Stimulated activated CD4-positive, alpha-beta T cell treated with anti-CD3 and anti-CD28 coated beads, Interleukin-15, amount 100 ng/mL, for 48 hours (primary cell): ENCODE measurements around the gene WDR87.

Experiments
- DNase-seq, 2 donors: peaks; one replicate each; pipeline ENCODE4 v3.0.0-alpha.2; 2020; ENCODE audit warnings: low read depth in 2 of 2

WDR87 gene

DNA sequence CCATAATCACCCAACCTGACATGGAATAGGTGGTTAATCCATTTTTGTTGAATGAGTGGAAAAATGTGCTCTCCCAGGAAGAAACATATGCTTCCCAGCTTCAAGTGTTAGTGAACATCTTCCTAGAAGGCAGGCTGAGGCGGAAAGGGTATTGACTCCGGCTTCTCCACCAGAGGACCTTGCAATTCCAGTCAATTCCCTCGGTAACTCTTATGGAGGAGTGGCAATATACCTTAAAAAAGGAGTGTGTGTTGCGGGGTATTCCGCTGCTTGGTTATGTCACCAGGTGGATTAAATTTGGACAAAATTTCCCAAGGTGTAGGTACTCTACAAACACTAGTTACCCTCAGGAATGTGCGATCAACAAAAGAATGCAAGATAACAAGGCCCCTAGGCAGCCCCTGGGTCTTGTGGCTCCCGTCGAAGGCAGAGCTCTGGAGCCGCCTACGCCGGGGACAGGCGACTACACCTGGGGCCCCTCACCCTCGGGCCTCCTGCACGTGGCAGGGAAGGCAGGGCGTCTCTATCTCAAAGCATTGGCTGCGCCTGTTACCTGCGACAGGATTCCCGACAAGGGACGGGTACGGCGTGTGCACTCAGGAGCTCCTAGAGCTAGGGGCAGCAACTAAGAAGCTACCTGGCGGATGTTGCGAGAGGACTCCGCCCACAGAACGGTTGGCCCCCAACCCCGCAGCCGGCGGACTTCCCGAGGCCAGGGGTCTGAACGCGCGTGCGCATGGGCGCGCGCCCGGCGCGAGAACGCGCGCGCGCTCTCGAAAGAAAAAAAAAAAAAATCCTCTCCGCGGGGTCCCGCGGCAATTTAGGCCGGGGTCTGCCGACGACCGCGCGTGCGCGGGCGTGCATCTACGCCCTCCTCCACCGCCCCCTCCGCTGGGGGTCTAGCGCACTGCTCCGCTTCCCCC lies at the start of gene WDR87:
Gene WDR87, minus strand, starts transcription at position 649 of the 923 bp plus-strand sequence. CDS start 8,355 bp downstream, outside the sequence.
- peak; percentile 4 to 19 for DNase-seq

DNA sequence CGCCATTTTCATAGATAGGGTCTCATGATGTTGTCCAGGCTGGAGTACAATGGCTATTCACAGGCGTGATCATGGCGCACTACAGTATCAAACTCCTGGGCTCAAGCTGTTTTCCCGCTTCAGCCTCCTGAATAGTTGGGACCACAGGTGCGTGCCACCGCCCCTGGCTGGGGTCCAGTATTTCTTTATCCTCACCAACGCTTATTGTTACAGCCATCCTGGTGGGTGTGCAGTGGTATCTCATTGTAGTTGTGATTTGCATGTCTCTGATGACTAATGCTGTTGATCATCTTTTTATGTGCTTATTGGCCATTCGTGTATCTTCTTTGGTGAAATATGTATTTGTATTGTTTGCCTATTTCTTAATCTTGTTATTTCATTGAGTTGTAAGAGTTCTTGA lies 49.6 kb upstream of the WDR87 start:
- no peak for DNase-seq

DNA sequence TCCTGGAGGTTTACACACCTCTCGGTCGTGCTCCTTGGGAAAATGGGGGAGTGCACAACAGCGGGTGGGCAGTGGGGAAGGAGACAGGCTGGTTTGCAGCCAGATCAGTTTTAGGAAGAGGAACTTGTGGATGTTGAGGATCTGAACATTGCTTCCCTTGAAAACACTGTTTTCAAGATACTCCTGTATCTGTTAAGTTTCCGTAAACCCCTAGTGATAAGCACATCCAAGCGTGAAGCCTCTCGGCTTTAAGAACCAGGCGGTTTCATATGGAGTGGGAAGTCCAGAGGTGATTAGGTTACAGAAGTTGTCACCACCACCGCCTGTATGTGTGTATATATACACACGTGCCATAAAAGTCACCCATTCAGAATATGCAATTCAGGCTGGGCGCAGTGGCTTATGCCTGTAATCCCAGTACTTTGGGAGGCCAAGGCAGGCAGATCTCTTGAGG lies 48.1 kb upstream of the WDR87 start:
- DNase-seq = no peak

DNA sequence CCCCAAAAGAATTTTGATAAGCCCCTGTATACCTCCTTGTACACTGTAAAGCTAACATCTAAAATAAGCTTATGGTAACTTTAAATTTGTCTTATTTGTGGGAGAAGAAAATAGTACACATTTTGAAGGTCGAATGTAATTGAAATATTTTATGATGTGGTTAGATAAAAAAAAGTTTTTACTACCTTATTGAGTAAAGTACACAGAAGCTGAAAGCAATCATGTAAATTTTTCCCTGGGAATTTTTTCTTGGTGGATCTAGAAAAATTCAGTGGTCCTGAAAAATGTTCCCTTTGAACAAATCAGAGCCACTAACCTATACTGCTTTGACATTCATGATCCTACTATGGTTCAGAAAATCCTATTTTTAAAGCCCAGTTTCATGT lies 47.5 kb upstream of the WDR87 start:
- DNase-seq = no peak

DNA sequence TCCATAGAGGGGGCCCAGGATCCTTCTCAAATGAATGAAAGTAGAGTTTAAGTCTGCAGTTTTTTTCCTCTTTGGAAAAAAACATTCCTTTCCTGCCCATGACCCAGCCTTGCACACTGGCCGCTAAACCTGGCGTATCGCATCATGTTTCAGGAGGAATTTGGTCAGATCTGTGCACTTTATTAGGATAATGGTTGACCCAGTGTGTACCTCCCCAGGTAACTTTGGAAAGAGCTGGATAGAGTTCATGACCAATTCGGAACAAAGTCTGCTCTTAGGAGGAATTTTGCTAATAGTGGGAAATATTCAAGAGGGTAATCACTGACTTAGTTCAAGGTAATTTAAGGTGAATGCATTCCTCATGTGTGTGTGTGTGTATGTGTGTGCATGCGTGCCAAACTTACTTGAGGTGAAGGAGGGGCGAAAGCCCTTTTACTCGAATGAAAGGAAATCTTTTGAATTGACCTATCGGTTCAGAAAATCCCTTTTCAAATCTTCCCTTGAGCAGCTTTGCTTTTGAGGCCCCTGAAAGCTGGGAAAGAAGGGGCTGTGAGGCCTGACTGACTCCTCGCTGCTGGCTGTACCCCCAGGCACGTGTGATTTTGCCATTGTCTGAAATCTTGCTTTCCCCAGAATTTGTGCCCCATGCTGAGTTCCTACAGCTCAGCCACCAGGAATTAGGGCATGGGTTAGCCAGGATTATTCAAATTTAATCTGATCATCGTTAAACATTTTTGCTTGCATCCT lies 47.0 kb upstream of the WDR87 start:
- DNase-seq = no peak

DNA sequence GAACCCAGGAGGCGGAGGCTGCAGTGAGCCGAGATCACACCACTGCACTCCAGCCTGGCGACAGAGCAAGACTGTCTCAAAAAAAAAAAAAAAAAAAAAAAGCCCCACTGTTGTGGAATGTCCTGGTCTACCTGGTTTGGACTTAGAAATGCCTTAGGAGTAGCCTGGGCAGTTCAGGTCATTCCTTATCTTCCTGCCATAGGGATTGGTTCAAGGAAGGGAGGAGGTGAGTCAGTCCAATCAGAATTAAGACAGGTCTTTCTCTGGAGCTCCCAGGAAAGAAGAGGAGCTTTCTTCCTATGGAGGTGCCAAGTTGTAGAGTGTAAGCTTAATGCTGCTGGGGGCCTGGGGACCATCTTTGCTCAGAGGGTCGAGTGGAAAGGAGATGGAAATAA lies 45.4 kb upstream of the WDR87 start:
- no peak for DNase-seq

DNA sequence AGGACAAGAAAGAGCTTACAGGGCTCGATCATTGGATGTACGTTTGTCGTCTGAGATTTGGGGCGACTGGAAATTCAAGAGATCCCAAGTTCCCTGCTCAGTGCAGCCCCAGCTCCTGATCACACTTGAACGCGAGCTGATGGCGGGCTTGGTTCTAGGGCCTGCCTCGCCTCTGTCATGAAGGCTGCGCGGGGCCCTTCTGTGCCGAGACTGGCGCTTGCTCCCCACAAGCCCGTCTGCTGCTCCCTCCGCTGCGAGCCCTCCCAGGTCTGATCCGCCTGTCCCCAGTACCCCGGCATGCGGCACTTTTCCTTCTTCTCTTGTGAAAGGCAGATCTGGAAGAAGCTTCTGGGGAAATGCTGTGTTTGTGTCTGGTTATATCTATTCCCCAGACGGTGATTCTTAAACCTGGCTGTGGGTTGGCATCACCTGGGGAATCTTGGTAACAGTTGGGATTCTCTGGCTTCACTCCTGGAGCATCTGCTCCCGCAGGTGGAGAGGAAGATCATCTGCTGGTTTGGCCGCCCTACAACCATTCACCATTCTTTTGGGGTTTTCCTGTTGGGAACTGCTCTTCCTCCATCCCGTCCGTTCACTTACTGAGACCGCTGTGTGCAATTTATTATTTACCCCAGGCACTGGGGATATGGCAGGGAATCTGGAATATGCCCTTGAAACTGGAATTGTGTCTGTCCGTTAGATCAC lies 44.2 kb upstream of the WDR87 start:
- DNase-seq = no peak

DNA sequence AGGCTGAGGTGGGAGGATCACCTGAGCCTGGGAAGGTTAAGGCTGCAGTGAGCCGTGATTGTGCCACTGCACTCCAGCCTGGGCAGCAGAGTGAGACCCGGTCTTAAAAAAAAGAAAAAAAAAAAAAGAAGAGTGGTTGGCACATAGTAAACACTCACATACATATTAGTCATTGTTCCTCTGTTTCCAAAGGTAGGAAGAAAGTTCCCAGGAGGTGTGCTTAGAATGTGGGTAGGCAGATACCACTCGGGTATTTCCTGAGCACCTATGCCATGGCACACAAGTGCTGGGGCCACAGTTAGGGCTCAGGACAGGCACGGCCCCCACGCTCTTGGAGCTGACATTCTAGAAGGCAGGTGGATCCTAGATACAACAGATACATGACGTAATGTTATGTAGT lies 42.0 kb upstream of the WDR87 start:
- DNase-seq = no peak

DNA sequence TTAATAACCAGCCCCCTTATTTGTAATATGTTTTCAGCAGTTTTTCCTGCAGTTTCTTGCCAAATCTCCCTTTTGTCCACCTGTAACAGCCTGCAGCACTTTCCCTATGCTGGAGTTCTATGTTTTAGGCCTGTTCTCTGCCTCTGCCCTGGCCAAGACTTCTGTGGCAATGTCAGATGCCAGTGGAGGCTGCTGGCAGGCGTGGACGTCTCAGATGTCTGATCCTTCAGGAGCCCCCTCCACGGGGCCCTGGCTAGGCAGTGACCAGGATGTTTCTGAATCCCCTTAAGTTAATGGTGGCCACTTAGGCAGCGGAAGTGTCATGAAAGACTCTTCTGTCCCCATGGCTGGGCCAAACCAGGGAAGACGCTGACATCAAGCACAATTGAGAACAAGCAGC lies 41.4 kb upstream of the WDR87 start:
- no peak for DNase-seq

DNA sequence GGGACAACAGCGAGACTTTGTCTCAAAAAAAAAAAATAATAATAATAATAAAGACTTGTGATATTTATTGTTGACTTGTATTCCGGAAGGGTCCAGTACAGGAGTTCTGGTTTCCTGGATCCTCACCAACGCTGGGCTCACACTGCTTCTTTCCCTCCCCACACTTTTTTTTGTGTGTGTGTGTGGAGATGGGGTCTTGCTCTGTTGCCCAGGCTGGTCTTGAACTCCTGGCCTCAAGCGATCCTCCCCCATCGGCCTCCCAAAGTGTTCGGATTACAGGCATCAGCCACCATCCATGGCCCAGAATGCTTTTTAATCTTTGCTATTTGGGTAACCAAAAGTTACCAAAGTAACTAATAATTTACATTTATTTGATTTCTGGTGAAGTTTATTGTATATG lies 39.7 kb upstream of the WDR87 start:
- DNase-seq = no peak

DNA sequence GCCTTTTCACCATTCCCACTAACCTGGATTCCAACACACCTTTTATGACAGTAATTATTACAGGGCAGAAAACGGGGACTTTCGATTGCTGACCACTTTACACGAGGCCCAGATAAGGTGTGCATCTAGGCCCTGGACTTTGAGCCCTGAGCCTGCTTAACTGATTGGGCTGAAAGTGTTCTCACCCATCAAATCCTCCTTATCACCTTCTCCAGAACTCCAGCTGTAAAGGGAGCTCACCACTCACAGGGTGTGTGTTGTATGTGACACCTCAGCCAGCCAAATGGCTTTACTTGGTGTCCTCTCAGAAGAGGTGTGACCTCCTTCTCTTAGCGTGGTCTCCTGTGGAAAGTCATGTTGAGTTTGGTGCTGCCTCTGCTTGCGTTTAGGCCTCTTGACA lies 37.1 kb upstream of the WDR87 start:
- no peak for DNase-seq

DNA sequence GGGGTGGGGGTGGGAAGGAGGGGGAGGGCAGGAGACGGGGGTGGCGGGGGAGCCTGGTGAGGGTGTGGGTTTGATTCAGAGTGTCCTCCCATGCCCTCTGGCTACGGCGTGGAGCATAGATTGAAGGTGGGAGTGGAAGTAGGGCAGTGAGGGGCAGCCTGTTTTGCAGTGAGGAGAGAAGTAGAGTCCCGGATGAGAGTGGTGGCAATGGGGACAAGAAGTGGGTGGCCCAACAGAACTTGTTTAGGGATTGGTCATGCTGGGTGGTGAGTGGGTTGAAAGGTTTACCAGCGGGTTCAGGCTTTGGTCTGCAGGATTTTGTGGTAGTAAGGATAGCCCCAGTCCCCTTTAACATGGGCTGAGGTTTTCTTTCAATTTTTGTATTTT lies 36.1 kb upstream of the WDR87 start:
- no peak for DNase-seq

DNA sequence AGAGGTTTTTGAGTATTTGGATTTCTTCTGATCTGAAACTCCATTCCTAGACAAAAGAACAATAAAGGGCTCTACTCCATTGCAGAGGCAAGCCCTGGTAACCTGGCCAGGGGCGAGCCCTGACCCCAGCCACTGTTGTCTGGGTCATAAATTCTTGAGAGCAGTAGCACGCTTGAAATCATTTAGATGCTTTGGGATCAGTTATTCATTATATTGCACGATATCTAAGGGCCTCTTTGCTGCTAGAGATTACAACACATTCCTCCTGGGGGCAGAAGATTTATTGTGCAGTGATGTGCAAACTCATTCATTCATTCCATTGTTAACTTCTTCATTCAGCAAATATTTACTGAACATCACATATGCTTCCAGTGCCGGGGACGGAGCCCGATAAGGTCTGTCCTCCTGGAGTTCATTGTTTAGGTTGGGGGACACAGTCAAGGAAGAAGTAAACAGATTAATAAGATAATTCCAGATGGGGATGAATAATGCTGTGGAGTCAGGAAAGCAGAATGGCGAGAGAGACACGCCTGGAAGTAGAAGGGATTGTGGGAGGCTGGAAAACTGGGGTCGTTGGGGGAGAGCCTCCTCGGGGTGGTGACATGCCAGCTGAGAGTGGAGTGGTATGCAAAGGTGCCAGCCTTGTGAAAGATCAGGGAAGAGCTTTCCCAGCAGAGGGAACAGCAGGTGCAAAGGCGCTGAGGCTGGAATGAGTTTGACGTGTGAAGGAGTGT lies 35.6 kb upstream of the WDR87 start:
- no peak for DNase-seq

DNA sequence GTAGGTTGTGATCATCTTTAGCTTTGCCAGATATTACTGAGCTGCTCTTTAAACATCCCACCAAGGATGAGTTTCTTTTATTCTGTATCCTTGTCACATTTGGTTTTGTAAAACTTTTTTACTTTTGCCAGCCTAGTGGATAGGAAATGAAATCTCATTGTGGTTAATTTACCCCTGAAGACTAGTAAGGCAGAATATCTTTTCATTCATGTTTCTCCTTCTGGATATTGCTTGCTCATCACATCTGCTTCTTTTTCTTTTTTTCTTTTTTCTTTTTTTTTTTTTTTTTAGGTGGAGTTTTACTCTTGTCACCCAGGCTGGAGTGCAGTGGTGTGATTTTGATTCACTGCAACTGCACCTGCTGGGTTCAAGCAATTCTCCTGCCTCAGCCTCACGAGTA lies 32.0 kb upstream of the WDR87 start:
- DNase-seq = no peak

DNA sequence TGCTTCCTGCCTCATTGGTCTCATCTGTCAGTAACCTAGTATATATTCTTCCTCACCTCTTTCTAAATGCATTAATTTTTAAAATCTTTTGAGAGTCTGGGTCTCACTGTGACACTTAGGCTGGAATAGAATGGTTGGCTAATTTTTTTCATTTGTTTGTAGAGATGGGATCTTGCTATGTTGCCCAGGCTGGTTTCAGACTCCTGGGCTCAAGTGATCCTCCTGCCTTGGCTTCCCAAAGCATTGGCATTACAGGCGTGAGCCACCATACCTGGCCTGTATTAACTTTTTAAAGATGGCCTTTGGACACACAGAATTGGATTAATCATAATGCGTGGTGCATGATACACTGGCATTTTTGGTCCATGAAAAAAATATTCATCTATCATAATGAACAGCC lies 30.5 kb upstream of the WDR87 start:
- no peak for DNase-seq

DNA sequence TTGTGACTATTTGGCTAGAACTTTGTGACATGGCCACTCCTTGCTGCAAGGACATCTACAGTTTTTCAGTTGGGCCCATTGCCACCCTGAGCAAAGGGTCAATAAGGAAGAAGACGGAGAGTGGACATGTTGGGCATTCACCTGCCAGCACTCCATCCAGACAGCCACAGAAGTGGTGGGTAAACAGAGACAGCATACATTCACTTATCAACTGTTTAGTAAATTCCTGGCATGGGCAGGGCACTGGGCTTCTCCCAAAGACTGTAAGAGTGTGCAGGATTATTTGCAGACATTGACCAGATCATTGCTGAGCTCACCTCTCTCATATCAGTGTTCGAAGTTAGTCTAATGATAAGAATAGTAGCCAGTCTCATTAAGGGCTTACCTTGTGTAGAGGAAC lies 29.8 kb upstream of the WDR87 start:
- DNase-seq = no peak

DNA sequence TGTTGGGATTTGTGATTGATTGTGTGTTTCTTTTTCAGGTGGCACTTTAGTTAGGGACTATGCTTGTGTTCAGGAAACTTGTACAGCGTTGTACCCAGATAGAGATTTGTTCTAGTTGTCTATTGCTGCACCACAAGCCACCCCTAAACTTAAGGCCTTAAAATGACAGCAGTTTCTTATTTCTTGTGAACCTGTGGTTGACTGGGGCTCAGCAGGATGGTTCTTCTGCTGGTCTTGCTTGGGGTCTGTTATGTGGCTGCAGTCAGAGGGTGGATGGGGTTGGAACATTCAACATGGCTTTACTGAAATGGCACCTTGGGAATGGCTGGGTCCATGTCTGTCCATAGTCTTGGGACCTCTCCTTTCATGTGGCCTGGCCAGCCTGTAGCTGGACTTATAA lies 28.9 kb upstream of the WDR87 start:
- no peak for DNase-seq

DNA sequence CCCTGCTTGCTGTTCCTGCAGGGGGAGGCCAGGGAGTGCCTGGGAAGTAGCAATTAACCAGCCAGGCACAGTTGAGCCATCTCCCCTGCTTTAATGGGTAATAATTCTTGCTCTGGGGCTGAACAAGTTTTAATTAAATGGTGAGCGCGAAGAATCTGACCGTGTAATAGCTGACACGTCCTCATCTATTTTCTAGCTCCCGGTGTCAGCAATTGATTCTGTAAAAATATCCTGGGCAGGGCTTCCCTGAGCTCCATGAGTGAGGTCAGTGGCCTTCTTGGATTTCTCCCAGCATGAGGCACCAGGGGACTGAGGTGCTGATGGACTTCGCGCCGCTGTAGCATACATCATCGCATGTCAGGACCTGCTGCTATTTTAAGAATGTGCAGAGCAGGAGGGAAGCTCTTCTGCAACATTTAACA lies 27.6 kb upstream of the WDR87 start:
- DNase-seq = no peak

DNA sequence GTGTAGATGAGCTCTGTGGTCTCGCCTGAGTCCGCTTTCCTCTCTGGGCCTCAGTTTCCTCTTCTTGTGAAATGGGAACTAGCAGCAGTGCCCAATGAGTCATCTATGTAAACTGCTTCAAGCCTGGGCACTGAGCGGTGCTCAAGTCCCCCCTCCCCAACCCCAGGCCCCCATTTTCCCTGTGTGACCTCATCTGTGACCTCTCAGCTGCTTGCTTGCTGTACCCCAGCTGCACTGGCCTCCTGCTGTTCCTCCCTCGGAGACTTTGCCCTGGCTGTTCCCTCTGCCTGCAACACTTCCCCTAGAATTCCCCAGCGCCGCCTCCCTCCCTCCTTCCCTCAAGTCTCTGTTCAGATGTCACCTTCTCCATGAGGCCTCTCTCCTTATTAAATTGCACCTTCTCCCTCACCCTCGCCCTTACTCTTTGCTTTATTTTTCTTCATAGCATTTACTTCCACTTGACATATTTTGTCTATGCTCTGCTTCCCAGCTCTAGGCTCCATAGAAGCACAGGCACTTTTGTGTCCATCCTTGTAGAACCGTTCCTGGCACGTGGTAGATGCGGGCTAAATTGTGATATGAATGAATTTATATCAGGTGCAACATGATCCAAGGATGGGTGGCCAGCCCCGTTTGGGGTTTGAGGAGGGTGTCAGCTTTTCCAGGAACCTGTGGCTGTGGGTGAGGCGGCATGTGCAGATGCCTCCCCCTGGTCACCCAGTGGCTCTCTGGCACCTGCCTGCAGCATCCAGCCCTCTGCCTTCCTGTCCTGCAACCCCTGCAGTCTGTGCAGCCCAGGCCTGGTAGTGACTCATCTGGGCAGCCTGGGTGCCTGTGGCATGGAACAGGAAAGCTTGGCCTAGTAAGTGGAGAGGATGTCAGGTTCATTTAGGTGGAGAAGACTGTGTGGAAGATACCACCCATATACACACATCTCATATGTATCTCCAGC lies 26.9 kb upstream of the WDR87 start:
- no peak for DNase-seq

DNA sequence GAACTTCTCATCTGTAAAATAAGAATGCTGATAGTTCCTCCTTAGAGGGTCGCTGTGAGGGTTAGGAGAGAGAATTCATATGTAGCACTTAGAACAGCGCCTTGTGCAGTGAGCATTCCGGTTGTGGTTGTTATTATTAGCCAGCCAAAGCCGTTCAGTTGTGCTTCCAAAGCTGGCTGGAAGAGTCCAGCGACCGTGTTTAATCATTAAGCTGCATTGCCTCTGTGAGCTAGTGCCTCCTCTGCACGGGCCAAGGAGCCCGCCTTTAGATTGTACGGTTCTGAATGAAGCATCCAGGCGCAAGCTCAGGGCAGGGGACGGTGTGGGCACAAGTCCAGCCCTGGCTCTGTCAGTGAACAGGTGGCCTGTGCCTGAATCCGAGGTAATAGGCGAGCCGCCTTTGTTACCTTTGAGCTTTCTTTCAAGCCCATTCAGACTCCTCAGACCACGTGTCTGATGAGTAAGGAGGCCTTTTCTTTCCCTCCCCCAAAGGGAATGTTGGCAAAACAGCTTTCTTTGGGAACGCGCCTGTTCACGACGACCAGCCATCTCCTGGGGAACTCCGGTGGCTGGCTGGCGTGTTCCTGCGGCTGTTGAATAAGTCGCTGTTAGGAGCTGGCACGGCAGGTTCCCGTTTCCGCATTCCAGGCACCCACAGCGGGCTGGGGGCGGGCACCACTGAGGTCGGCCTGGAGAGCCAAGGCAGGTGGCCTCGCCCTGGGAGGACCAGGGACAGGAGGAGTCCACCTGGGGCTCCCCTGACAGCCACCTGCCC lies 25.7 kb upstream of the WDR87 start:
- peak in 1 of 2 donors; percentile 3 for DNase-seq
